LoVo (cell line): ENCODE measurements around the gene KMT5C.

Experiments
- DNase-seq: peaks from one replicate; pipeline ENCODE4 v3.0.0-alpha.2; 2016; ENCODE audit warnings: low spot score

The KMT5C gene

DNA sequence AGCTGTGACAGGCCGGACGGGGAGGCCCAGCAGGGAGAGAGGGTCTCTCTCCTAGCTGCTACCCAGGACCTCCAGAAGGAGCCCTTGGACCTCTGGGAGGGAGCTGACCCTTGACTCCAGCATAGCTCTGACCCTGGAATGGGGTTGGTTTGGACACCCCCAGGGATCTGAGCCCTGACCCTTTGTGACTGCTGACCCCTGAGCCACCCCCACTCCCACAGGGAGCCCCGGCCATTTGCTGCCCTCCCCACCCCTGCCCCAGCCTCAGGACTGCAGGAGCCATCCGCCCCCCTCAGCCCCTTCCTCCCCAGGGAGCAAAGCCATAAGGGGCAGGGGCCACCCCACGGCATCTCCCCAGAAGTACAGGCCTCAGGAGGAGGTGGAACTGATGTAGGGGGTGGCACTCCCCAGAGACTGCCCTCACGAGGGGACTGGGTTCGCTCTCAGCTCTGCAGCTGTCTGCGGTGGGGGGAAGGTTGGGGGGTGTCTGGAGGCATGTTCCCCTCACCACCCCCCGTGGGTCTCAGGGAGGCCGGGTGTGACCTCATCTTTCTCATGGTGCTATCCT is 7.8 kb downstream of the KMT5C start:
- no peak for DNase-seq

DNA sequence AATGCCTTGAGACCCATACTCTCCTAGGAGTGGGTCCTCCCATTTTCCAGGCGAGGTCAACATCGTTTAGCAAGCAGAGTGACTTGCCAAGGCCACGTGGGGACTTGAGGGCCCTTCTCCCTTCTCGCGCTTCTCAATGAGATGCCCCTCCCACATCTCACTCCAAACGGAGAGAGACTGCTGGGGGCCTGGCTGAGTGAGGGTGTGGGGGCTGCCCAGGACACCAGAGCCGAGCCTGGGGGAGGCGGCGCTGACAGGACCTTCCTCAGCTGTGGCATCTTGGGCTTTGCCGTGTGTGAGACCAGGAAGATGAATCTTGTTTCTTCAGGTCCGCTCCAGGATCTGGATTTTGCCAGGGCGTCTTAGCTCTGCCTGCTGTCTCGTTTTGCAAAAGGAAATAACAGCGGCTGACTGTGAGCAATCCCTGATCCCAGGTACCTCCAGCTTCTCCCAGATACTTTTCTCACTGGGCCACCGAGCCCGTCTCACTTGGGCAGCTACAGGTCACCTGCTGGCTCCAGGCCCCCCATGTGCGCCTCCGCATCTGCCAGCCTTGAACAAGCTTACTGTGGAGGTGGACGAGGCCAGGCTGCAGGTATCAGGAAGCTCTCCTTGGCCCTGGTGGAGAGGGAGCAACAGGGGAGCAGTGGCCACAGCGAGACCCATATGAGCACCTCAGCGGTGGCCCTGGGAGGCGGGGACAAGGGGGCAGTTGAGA is 8.8 kb downstream of the KMT5C start:
- no peak for DNase-seq

DNA sequence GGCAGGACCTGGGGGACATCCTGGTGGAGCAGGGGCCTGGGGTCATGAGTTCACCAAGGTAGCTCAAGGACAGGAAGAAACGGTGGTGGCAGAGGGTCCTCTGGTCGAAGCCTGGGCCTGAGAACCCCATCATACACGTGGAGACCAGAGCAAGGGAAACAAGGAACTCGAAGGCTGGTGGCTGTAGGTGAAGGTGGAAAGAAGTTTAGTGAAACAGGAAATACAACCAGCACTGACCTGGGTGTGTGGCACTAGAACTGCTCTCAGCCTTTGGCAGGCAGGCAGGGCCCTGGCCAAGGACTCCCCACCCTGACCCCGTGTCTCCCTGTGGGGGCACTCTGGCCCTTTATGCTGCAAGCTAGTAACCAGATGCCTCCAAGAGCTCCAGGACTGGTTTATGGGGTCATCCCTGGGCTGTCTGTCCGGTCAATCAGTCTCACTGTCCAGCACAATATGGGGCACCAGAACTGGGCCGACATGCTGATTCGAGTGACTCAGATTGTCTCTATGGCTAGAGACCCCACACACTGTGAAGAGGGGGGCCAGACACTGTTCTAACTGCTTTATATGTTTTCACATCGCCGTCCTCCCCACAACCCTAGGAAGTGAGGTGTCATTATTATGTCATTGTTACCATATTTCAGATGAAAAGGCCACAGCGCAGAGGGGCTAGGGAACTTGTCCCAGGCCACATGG is 11.1 kb downstream of the KMT5C start:
- no peak for DNase-seq

DNA sequence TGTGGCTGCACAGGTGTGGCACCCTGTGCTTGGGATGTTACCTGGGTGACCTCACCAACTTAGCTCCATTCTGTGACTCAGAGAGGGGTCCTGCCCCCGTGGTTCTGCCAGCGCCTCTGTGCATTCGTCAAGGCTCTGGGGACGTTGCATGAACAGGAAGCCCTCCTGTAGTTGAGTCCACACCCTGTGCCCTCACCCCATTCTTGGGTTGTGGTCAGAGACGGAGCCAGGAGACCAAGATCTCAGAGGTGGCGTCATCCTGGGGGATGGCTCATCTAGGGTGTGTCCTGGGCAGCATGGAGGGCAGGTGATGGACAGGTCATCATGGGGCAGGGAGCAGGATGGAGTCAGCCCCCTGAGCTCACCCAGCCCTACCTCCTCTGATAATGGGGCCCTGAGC is 12.4 kb downstream of the KMT5C start:
- peak; percentile 67 for DNase-seq

DNA sequence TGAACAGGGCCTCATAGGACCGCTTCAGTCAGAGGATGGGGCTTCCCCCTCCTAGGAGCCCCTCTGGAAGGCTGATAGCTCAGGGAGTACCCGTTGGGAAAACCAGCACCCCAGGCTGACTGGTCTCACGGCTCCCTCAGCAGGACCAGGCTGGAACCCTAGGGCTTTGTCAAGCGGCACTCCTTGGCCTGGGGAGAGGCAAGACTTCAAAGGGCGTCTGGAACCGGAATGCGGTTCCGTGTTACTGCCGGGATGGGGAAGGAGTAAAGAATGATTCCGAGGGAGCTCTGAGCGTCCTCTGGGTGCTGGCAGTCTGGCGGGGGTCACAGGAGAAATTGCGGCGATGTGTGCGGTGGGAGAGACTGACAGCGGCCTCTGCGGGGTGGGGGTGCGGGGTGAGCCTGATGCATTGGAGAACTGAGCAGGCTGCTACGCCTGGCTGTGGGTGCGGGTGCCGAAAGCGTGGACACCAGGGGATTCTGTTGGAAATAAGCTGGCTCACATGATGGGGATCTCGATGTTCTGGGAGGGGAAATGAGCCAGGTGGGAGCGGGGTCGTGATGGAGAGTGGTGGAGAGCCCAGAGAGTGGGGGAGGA is 13.0 kb downstream of the KMT5C start:
- no peak for DNase-seq

DNA sequence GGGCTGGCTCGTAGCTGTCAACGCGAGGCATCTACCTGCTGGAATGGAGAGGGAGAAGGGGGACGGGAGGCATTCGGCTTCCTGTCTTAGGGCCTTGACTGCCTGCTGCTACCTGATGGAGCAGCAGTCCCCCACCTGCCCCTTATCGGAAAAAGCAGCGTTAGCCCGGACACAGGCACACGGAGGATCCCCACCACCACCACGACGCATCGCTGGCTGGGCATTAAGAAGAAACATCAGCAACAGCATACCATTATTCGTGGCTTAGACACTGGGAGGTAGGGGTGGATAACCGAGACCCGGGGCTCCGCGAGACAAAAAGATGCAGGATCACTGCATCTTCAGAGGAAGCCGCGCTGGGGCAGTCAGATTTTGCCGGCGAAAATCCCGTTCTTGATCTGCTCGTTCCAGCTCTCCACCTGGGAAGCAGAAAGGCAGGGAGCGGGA is 13.7 kb downstream of the KMT5C start:
- no peak for DNase-seq

DNA sequence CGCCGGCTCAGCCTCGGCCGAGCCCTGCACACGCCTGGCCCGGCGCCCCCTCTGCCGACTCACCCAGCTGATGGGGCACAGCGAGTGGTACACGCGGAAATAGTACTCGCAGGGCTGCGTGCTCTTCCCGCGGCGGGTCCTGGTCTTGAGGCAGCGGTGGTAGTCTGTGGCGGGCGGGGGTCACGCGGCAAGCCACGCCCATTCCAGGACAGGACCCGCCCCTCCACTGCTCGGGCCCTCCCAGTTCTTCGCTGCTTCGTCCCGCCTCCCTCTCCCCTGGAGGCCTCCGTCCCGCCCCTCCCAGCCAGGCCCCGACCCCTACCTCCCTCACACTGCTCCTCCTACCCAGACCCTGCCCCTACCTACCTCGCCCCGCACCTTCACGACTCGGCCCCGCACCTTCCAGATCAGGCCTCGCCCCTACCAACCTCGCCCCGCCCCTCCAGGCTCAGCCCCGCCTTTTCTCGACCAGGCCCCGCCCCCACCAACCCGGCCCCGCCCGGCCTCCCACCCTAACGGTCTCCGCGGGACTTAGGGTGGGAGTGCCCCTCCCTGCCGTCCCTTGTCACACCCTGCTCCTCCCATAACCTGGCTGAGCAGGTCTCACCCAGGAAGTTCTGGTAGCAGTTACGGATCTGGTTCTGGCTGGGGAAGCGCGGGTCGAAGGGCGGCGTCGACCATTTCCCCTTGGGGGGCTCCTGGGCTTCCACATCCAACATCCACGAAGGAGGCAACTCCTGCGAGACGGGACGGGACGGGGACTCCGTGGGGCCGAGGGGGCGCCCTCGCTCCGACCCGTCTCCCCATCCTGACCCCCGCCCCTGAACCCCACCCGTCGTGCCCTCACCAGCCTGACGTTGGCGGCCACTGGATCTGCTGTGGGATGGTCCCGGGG is 14.4 kb downstream of the KMT5C start:
- DNase-seq = peak; percentile 73

DNA sequence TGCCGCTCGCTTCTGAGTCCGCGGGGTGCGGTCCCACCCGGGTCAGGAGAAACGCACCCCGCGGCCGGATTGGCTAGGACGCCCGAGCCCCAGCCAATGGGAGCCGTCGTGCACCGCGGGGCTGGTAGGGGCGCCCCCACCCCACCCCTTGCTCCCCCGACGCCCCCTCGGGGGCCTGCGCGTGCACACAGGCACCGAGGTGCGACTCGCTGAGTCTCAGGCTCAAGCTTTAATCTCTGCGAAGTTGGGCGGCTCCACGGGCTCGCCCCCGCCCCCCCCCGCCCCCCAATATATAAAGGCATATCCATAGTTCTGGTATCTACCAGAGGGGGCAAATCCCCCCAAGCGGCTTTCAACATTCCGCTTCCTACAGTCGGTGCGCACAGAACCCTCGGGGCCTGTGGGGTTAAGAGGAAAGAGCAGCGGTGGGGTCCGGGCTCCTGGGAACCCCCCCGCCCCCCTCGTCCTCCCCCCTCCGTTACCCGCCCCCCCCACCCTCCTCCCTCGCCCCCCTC is 15.1 kb downstream of the KMT5C start, which contains the start of gene COX6B2:
Gene COX6B2, minus strand, starts transcription at position 22 of the 515 bp plus-strand sequence. CDS start 198 bp downstream, outside the sequence.
- DNase-seq = no peak

DNA sequence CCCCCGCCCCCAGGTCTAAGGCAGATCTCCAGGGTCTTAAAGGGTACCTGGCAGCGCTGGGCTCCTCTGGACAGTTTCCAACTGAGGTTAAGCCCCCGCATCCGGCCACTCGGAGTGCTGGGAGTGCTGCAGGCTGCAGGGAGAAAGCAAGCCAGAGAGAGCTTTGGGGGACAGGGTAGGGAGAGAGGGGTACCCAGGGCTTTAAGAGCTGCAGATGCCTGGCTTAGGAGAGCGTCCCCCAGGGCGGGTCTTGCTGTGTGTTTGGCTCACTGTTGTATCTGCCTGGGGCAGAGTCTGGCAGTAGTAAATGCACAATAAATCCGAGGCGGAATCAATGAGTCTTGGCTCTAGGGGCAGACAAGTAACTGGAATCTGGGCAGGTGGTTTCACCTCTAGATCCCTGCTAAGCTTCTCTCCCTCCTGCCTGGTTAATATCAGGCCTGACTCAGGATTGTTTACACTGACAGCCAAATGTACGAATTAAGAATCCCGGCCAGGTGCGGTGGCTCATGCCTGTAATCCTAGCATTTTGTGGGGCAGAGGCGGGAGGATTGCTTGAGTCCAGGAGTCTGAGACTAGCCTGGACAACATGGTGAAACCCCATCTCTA is 15.6 kb downstream of the KMT5C start:
- DNase-seq = no peak

DNA sequence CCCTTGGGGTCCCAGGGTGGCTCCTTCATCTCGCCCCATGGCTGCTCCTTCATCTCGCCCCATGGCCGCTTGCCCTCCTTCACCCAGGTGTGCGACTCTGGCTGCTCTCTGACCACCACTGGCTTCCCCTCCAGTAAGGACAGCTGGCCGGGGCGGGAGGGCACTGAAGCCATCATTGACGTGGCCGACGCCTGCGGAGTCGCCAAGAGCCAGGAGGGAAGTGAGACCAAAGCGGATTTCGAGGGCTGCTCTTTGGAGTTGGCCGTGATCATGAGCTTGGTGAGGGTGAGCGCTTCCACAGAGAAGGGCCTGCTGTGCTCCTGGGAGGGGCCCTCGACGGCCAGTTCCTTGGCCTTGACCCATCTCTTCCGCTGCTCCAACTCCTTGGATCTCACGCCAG is 18.8 kb downstream of the KMT5C start:
- DNase-seq = no peak

DNA sequence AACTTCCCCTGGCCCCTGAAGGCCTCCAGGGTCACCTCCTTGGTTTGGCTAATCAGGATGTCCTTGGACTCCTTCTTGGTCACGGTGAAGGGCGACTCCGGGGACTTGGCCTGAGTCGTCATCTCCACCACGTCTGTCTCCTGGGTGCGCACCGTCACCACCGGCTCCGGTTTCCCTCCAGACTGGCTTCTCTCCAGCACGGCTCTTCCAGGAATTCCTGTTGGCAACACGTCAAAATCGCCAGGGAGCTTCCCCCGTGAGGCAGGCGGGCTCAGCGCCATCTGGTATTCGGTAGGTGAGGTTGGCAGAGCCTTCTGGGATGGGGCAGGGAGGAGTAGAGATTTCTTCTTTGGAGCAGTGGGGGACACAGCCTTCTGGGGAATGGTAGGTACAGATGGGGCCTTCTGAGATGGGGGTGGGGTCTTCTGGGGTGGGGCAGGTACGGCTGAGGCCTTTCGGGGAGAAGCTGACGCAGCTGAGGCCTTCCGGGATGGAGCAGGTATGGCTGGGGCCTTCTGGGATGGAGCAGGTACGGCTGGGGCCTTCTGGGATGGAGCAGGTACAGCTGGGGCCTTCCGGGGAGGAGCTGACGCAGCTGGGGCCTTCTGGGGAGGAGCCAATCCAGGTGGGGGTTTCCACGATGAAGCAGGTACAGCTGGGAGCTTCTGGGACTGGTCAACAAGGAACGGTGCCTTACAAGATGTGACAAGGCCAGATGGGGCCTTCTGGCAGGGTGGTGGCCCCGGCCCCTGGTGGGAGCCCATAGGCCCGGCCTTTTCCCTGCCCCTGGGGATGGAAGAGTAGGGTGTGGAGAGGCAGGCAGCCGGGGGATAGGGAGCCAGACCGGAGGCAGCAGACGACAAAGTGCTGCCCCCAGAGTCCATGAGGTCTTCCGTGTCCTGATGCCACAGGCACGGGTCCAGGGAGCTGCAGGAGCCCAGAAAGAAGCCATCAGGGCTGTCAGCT is 19.6 kb downstream of the KMT5C start:
- no peak for DNase-seq

DNA sequence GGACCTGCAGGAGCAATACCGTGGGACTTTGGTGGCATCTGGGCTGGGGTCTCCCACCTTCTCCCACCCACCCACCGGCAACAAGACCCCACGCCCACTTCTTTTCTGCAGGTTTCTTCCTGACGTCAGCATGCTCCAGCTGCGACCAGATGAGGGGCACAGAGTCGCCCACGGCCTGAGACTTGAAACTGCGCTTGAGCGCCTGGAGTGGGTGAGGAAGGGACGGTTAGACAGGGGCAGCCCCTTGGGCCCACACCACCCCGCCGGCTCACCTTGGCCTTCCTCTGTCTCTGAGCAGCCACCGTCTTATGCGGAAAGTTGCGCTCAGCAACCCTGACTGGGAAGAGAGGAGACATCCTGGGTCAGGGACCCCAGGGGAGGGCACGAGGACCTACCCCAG is 21.2 kb downstream of the KMT5C start:
- no peak for DNase-seq

DNA sequence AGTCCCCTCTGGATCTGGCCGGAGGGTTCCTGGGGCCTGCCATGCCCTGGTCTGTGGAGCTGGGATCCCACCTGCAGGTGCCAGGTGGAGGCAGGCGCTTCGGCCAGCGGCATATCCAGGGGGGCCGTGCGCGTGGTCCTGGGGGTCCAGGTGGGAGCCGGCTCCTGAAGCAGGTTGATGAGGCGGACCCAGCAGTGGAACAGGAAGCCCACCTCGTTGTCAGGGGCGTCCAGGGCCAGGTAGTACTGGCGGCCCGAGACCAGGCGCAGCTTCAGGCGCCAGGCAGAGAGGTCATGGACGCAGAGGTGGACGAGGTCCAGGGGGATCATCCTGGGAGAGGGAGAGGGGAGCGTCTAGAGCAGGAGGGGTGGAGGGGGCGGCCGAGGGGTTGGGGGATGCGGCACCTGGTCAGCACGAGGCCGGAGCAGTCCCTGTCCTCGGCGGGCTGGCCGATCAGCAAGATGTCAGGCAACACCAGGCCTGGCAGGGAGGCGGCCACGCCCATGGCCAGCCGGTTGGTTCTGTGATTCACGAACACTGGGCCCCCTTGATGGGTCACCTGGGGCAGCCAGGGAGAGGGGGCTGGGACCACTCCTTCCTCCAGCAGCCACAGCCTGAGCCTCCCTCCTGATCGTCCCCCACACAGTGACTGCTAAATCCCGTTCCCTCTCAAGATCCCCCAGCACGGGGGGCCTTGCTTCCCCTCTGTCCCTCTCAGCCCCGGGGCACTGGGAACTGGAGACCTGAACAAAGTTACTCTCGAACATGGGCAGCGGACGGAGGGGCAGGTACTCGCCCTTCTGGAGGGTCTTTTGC is 22.7 kb downstream of the KMT5C start:
- DNase-seq = no peak

DNA sequence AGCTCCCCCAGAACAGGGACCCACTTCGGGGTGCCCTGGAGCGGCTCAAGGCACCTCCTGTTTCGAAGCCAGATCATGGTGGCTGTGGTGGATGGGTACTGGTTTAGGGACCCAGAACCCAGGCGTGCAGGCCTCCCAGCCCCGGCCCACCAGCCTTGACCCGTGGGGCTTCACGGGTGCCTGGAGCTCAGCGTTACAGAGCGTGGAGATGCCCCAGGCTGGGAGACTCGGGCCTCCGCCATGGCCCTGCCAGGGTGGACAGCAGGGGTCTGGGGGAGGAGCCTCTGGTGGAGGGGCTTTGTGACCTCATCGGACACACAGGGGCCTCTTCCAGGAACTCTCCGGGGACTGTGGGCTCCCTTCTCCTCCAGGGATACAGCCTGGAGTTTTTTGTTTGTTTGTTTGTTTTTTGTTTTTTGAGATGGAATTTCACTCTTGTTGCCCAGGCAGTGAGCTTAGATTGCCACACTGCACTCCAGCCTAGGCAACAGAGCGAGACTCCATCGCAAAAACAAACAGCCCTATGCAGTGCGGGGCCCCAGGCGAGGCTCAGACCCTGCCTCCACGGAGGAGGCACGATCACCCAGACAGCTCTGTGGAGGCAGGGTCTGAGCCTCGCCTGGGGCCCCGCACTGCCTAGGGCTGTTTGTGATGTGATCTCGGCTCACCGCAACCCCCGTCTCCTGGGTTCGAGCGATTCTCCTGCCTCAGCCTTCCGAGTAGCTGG is 23.5 kb downstream of the KMT5C start, which contains the start of gene GARIN5B:
Gene GARIN5B, minus strand, starts transcription at position 271 of the 727 bp plus-strand sequence. Its CDS starts 194 bp downstream, at position 77.
- no peak for DNase-seq

DNA sequence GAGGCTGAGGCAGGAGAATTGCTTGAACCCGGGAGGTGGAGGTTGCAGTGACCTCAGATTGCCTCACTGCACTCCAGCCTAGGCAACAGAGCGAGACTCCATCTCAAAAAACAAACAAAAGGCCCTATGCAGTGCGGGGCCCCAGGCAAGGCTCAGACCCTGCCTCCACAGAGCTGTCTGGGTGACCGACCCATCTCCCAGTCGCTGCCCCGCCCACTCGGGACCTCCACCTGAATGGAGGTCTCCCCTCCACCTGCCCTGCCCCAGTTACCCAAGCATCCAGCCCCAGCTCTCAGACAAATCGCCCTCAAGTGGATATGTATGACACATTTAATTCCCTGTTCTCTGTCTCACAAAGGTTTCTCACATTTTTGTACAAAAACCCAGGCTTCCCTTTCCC is 25.6 kb downstream of the KMT5C start:
- DNase-seq = no peak

DNA sequence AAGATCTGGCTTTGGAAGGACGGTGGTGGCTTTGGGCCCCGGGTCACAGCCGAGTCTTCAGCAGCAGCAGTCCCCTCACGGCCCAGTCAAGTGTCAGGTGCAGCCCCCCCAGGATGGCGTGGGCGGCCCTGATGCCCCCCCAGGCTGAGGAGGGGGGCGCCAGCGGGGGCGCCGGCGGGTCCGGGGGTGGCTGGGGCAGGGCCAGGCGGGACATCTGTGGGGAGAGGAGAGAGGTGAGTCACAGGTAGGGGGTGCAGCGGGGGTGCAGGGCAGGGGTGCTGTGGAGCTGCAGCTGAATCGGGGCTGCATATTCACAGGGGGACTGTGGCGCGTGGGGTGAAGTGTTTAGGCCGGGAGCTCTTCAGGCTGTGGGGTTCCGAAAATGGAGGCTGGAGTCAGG is 26.3 kb downstream of the KMT5C start:
- DNase-seq = no peak

DNA sequence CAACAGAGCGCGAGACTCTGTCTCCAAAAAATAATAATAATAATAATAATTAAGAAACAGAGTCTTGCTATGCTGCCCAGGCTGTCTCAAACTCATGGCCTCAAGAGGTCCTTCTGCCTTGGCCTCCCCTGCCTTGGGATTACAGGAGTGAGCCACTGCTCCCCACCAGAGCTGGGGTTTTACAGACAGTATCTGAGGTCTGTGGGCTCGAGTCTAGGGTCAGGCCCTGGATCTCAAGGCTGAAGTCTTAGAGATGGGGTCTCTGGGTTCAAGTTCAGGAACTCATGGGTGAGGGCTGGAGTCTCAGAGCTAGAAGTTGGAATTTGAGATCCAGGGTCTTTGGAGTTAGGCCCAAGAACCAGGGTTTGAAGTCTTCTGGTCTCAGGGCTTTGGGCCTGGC is 27.1 kb downstream of the KMT5C start:
- no peak for DNase-seq

DNA sequence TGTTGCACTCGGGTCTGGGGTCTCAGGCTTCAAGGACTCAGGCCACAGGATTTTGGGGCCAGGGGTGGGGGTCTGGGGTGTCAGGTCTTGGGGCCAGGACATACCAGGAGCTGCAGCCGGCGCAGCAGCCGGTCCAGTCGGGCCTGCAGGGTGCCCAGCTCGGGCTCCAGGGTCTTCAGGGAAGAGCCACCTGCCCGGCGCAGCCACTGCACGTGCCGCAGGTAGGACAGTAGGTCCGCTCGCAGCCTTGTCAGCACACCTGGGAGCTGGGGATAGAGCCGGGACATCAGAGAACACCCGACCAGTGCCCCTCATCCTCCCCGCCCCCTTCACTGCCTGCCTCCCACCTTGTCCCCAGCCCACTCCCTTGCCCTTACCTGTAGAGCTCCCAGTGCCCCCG is 28.4 kb downstream of the KMT5C start:
- no peak for DNase-seq
